OCI-LY1 (cell line): ENCODE results near the gene TDRD6.

ENCODE experiments used
- EZH2 ChIP-seq: fragments of 200-600 bp; sonication (generic), shearing (Covaris generic); IDR thresholded peaks from 2 replicates; pipeline ENCODE4 v1.8.0; 2017; ENCODE audit warnings: borderline replicate concordance, mixed run types, mild to moderate bottlenecking, antibody characterized with exemption, low read length, moderate library complexity, mixed read lengths
- TF ChIP-seq, protein P1 (sequence below): fragments of 200-600 bp; sonication (generic), shearing (Covaris generic); IDR thresholded peaks from 2 replicates; pipeline ENCODE4 v1.5.1; 2017; ENCODE audit warnings: mild to moderate bottlenecking, antibody characterized with exemption, low read length, moderate library complexity, mixed read lengths

- TF ChIP-seq EZH2: no peak
- TF ChIP-seq, protein P1, sequence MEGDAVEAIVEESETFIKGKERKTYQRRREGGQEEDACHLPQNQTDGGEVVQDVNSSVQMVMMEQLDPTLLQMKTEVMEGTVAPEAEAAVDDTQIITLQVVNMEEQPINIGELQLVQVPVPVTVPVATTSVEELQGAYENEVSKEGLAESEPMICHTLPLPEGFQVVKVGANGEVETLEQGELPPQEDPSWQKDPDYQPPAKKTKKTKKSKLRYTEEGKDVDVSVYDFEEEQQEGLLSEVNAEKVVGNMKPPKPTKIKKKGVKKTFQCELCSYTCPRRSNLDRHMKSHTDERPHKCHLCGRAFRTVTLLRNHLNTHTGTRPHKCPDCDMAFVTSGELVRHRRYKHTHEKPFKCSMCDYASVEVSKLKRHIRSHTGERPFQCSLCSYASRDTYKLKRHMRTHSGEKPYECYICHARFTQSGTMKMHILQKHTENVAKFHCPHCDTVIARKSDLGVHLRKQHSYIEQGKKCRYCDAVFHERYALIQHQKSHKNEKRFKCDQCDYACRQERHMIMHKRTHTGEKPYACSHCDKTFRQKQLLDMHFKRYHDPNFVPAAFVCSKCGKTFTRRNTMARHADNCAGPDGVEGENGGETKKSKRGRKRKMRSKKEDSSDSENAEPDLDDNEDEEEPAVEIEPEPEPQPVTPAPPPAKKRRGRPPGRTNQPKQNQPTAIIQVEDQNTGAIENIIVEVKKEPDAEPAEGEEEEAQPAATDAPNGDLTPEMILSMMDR: no peak
Measured at GRCh38 chr6:46749731-46750130, 62.0 kb downstream of the TDRD6 start.
